SK-N-SH treated with all-trans-retinoic acid at 6 μM for 48 hours (cell line): ENCODE data around the gene SLC35A3.

Experiments
- CSRNP3 ChIP-seq: fragments of 250-450 bp; sonication (Bioruptor Pico); IDR thresholded peaks from 2 replicates; pipeline ENCODE4 v1.5.1; 2021; ENCODE audit warnings: mild to moderate bottlenecking, moderate library complexity
- ISL1 ChIP-seq: fragments of 250-450 bp; sonication (Bioruptor Pico); IDR thresholded peaks from 2 replicates; pipeline ENCODE4 v2.1.2; 2022; ENCODE audit warnings: mild to moderate bottlenecking, moderate library complexity
- POU6F1 ChIP-seq: fragments of 250-450 bp; sonication (Bioruptor Pico); IDR thresholded peaks from 2 replicates; pipeline ENCODE4 v1.8.0; 2021; ENCODE audit warnings: low read depth, mild to moderate bottlenecking, moderate library complexity, borderline replicate concordance
- SNAI2 ChIP-seq: fragments of 250-450 bp; sonication (Bioruptor Pico); IDR thresholded peaks from 2 replicates; pipeline ENCODE4 v1.5.0; 2020; ENCODE audit warnings: mild to moderate bottlenecking, moderate library complexity

- TF ChIP-seq CSRNP3 (CRISPR knock-in tag) (no peak), SNAI2 (CRISPR knock-in tag) (no peak), POU6F1 (CRISPR knock-in tag) (no peak), ISL1 (CRISPR knock-in tag) (no peak)
Observed at GRCh38 chr1:99950486-99950885, 19.3 kb upstream of the SLC35A3 start.
